Loucy (cell line): ENCODE measurements around the gene ARID1B.

ENCODE experiments used
- CTCF ChIP-seq: fragments of 200-600 bp; sonication (generic); conservative IDR thresholded peaks from 2 replicates; pipeline ENCODE4 v1.5.1; 2014; ENCODE audit warnings: mild to moderate bottlenecking, antibody characterized with exemption, low read length
- EZH2phosphoT487 ChIP-seq: fragments of 200-600 bp; IDR thresholded peaks from 2 replicates; pipeline ENCODE4 v1.6.1; 2018; ENCODE audit warnings: antibody characterized with exemption, mild to moderate bottlenecking, moderate library complexity, borderline replicate concordance

GRCh38 chr6:157034436-157035230 is 257.5 kb downstream of the ARID1B start:
- peak; percentile 83 for TF ChIP-seq CTCF
- TF ChIP-seq EZH2phosphoT487, result no peak
